Astrocyte (in vitro differentiated cells and primary cell): Measurements from ENCODE around the gene SYNGR4. TPM values are rescaled to one million over a fixed set of nuclear protein-coding genes. Genes with fewer than 3 reads are reported as not detected.

Source experiments
- DNase-seq: peaks from one replicate; pipeline ENCODE4 v3.0.0-alpha.2; 2010; ENCODE audit warnings: low read depth
- FAIRE-seq: peaks from 2 replicates; lab custom pipeline; 2011; peaks lifted over from hg19 to GRCh38; lab: Jason Lieb, UNC
- H2AFZ ChIP-seq: 2 replicates; pipeline ENCODE4 v1.6.0; 2012; ENCODE audit warnings: low read depth, low read length, inconsistent platforms
- H3K27ac ChIP-seq: 2 replicates; pipeline ENCODE4 v1.5.1; 2011; ENCODE audit warnings: low read depth, low read length, inconsistent platforms
- H3K27me3 ChIP-seq: 2 replicates; pipeline ENCODE4 v1.6.0; 2011; ENCODE audit warnings: low read length, inconsistent platforms; ENCODE audit not compliant: insufficient read depth
- H3K36me3 ChIP-seq: 2 replicates; pipeline ENCODE4 v1.5.1; 2011; ENCODE audit warnings: low read length, inconsistent platforms; ENCODE audit not compliant: insufficient read depth
- H3K4me1 ChIP-seq: 2 replicates; pipeline ENCODE4 v1.5.1; 2011; ENCODE audit warnings: low read length, inconsistent platforms; ENCODE audit not compliant: insufficient read depth
- H3K4me2 ChIP-seq: 2 replicates; pipeline ENCODE4 v1.6.0; 2012; ENCODE audit warnings: low read length, inconsistent platforms
- H3K4me3 ChIP-seq: 2 replicates; pipeline ENCODE4 v1.5.1; 2011; ENCODE audit warnings: low read depth, mild to moderate bottlenecking, low read length, inconsistent platforms; ENCODE audit not compliant: insufficient read depth
- H3K79me2 ChIP-seq: 2 replicates; pipeline ENCODE4 v1.6.0; 2012; ENCODE audit warnings: mild to moderate bottlenecking, low read length, inconsistent platforms; ENCODE audit not compliant: insufficient read depth
- H3K9ac ChIP-seq: 2 replicates; pipeline ENCODE4 v1.6.0; 2012; ENCODE audit warnings: mild to moderate bottlenecking, low read length, inconsistent platforms
- H3K9me3 ChIP-seq: 2 replicates; pipeline ENCODE4 v1.5.1; 2012; ENCODE audit warnings: low read depth, mild to moderate bottlenecking, low read length, inconsistent platforms; ENCODE audit not compliant: insufficient read depth
- H4K20me1 ChIP-seq: 2 replicates; pipeline ENCODE4 v1.6.0; 2012; ENCODE audit warnings: low read length, inconsistent platforms; ENCODE audit not compliant: insufficient read depth
- H3K27ac Mint-ChIP-seq: one replicate; pipeline ENCODE4 v1.8.0; 2021; ENCODE audit warnings: mild to moderate bottlenecking, mixed read lengths; ENCODE audit not compliant: unreplicated experiment
- H3K27me3 Mint-ChIP-seq: one replicate; pipeline ENCODE4 v1.8.0; 2021; ENCODE audit warnings: low read depth, mixed read lengths; ENCODE audit not compliant: unreplicated experiment
- H3K36me3 Mint-ChIP-seq: one replicate; pipeline ENCODE4 v1.8.0; 2021; ENCODE audit warnings: low read depth, mixed read lengths; ENCODE audit not compliant: unreplicated experiment
- H3K4me1 Mint-ChIP-seq: one replicate; pipeline ENCODE4 v1.8.0; 2021; ENCODE audit warnings: low read depth, mixed read lengths; ENCODE audit not compliant: unreplicated experiment
- H3K4me3 Mint-ChIP-seq: one replicate; pipeline ENCODE4 v1.8.0; 2021; ENCODE audit warnings: mild to moderate bottlenecking, moderate library complexity, mixed read lengths; ENCODE audit not compliant: unreplicated experiment
- H3K9me3 Mint-ChIP-seq: one replicate; pipeline ENCODE4 v1.8.0; 2021; ENCODE audit warnings: mild to moderate bottlenecking, mixed read lengths; ENCODE audit not compliant: unreplicated experiment
- EZH2 ChIP-seq: IDR thresholded peaks from 2 replicates; pipeline ENCODE4 v1.6.1; 2012; ENCODE audit warnings: mild to moderate bottlenecking, low read length, inconsistent platforms; ENCODE audit not compliant: insufficient read depth
- total RNA-seq: library from RNA; stranded (reverse); gene quantifications from 2 replicates; pipeline ENCODE4 v1.2.1, GENCODE V29; 2021
- TF ChIP-seq, protein P1 (sequence below): IDR thresholded peaks from 2 replicates; pipeline ENCODE4 v1.5.1; 2011; ENCODE audit warnings: low read depth, mild to moderate bottlenecking, inconsistent platforms, low read length, moderate library complexity; ENCODE audit not compliant: insufficient read depth

The SYNGR4 gene
- total RNA-seq, 1 donor from 2014 or later = not detected

DNA sequence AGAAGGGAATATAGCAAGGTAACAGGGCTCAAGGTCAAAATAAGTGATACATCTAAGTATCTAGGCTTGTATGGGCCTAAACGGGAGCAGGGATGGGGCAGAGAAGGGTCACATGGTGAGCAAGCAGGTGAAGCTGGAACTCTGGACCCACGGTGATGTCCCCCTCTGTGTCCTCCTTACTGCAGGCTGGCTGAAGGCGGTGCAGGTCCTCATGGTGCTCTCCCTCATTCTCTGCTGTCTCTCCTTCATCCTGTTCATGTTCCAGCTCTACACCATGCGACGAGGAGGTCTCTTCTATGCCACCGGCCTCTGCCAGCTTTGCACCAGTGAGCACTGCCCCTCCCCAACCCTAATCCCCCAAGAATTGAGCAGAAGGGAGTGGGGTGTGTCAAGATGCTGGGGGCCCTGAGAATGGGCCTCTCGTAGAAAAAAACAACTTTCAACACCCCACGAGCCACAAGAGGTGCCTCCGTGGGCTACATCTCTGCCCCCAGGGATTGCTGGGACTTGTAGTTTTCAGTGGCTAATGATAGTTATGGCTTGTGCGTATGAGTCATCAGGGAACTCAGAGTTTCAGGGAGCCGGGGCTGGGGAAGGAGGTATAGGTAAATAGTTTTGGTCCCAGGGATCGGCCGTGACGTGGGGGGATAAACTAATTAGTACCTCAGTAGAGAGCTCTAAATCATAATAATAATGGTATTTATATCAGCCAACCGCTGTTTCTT is 34.8 kb upstream of the SYNGR4 start:
- Mint-ChIP-seq H3K4me3 (peak overlapping the region; percentile 75), H3K27me3 (no peaks in the 10 kb centered on the region), H3K36me3 (peaks cover 18% of the 10 kb centered on the region), H3K9me3 (no peaks in the 10 kb centered on the region), H3K4me1 (peaks cover 20% of the 10 kb centered on the region), H3K27ac (peak overlapping the region; percentile 23)
- Histone ChIP-seq H2AFZ (no peak overlapping the region), H3K27ac (no peak overlapping the region), H4K20me1 (peaks cover 53% of the 10 kb centered on the region), H3K79me2 (peaks cover 38% of the 10 kb centered on the region), H3K4me2 (peak overlapping the region; percentile 43), H3K9me3 (no peaks in the 10 kb centered on the region), H3K4me1 (peaks cover 39% of the 10 kb centered on the region), H3K9ac (no peak overlapping the region), H3K27me3 (no peaks in the 10 kb centered on the region), H3K4me3 (peak overlapping the region; percentile 20), H3K36me3 (peaks cover 8% of the 10 kb centered on the region)
- peak; percentile 48 for DNase-seq
- TF ChIP-seq, protein P1, sequence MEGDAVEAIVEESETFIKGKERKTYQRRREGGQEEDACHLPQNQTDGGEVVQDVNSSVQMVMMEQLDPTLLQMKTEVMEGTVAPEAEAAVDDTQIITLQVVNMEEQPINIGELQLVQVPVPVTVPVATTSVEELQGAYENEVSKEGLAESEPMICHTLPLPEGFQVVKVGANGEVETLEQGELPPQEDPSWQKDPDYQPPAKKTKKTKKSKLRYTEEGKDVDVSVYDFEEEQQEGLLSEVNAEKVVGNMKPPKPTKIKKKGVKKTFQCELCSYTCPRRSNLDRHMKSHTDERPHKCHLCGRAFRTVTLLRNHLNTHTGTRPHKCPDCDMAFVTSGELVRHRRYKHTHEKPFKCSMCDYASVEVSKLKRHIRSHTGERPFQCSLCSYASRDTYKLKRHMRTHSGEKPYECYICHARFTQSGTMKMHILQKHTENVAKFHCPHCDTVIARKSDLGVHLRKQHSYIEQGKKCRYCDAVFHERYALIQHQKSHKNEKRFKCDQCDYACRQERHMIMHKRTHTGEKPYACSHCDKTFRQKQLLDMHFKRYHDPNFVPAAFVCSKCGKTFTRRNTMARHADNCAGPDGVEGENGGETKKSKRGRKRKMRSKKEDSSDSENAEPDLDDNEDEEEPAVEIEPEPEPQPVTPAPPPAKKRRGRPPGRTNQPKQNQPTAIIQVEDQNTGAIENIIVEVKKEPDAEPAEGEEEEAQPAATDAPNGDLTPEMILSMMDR = no peak
- TF ChIP-seq EZH2 = no peak
- no peak for FAIRE-seq

DNA sequence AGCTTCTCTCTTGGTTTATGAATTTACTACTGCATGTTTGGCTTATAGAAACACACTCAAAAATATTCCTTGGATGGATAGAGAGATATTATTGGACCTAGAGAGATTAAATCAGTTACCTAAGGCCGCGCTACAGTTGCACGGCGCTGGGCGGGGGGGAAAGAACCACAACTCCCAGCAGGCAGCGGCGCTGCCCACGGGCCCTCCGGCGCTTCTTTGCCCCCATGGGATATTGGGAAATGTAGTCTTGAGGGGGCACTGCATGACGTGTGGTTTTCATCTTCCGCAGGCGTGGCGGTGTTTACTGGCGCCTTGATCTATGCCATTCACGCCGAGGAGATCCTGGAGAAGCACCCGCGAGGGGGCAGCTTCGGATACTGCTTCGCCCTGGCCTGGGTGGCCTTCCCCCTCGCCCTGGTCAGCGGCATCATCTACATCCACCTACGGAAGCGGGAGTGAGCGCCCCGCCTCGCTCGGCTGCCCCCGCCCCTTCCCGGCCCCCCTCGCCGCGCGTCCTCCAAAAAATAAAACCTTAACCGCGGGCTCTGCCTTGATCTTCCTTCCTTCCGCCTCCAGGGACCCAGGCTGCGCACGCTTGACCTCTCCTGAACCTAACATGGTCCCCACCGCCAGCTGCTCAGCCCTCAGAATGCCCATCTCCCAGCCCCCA is 34.0 kb upstream of the SYNGR4 start:
- Histone ChIP-seq H3K4me2 (peak overlapping the region; percentile 43), H3K27ac (no peak overlapping the region), H3K9me3 (no peaks in the 10 kb centered on the region), H3K36me3 (peaks cover 8% of the 10 kb centered on the region), H4K20me1 (peaks cover 53% of the 10 kb centered on the region), H3K4me1 (peaks cover 34% of the 10 kb centered on the region), H3K4me3 (peak overlapping the region; percentile 20), H3K27me3 (no peaks in the 10 kb centered on the region), H3K9ac (no peak overlapping the region), H2AFZ (no peak overlapping the region), H3K79me2 (peaks cover 38% of the 10 kb centered on the region)
- H3K9me3 Mint-ChIP-seq = no peaks in the 10 kb centered on the region
- peaks cover 20% of the 10 kb centered on the region for H3K4me1 Mint-ChIP-seq
- H3K36me3 Mint-ChIP-seq = peaks cover 18% of the 10 kb centered on the region
- H3K27ac Mint-ChIP-seq = peak overlapping the region; percentile 81
- FAIRE-seq = no peak
- DNase-seq = no peak
- TF ChIP-seq, protein P1 = no peak
- no peak for TF ChIP-seq EZH2
- no peaks in the 10 kb centered on the region for H3K27me3 Mint-ChIP-seq
- peak overlapping the region; percentile 75 for H3K4me3 Mint-ChIP-seq

DNA sequence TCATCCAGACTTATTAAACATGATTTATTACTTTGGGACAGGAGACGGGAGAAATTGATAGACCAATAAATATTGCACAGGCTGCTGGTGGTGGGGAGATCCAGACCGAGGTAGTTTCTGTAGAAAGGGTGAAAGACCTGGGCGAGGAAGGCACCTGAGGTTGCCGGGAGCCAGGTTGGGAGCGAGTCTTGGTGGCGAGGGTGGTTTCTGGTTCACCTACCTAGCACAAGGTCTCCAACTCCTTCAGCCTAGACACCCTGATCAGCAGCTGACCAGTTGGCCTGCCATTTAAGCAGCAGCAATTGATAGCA is 31.9 kb upstream of the SYNGR4 start:
- Mint-ChIP-seq H3K9me3 (no peaks in the 10 kb centered on the region), H3K4me3 (peak overlapping the region; percentile 73), H3K27ac (no peak overlapping the region), H3K4me1 (peaks cover 17% of the 10 kb centered on the region), H3K36me3 (peaks cover 18% of the 10 kb centered on the region), H3K27me3 (no peaks in the 10 kb centered on the region)
- FAIRE-seq (no peak), DNase-seq (no peak)
- H3K4me2 ChIP-seq = peak overlapping the region; percentile 91
- peaks cover 6% of the 10 kb centered on the region for H3K36me3 ChIP-seq
- peak overlapping the region; percentile 32 for H3K4me3 ChIP-seq
- no peak overlapping the region for H3K9ac ChIP-seq
- H2AFZ ChIP-seq = no peak overlapping the region
- H3K9me3 ChIP-seq = no peaks in the 10 kb centered on the region
- peaks cover 43% of the 10 kb centered on the region for H4K20me1 ChIP-seq
- no peak overlapping the region for H3K27ac ChIP-seq
- peaks cover 20% of the 10 kb centered on the region for H3K79me2 ChIP-seq
- H3K4me1 ChIP-seq = peaks cover 29% of the 10 kb centered on the region
- H3K27me3 ChIP-seq = no peaks in the 10 kb centered on the region
- TF ChIP-seq, protein P1 = no peak
- no peak for TF ChIP-seq EZH2
